ENCODE results near the gene EFCAB9.

Gene EFCAB9

GRCh38 chr5:172243302-172243701, 49.3 kb downstream of the EFCAB9 start:
- DNase-seq (ENCODE audit: low read depth in 2 of 2) = no peak

- DNase-seq (ENCODE audit: low read depth in 2 of 2) = no peak
Measured at GRCh38 chr5:172245046-172245445, 51.1 kb downstream of the EFCAB9 start.

GRCh38 chr5:172245703-172246125, 51.7 kb downstream of the EFCAB9 start:
- DNase-seq (ENCODE audit: low read depth in 2 of 2) = no peak

DNA sequence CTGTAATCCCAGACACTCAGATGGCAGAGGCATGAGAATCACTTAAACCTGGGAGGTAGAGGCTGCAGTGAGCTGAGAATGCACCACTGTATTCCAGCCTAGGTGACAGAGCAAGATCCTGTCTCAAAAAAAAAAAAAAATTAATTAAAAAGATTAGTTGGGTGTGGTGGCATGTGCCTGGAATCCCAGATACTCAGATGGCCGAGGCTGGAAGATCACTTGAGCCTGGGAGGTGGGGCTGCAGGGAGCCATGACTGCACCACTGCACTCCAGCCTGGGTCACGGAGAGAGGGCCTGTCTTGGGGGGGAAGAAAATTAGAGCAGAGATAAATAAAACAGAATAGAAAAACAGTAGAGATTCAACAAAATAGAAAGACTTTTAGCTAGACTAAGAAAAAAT, 54.7 kb downstream of the EFCAB9 start:
- DNase-seq (ENCODE audit: low read depth in 2 of 2) = no peak

- DNase-seq (ENCODE audit: low read depth in 2 of 2) = no peak
Measured at GRCh38 chr5:172251419-172251818, 57.4 kb downstream of the EFCAB9 start.

GRCh38 chr5:172252501-172252900, 58.5 kb downstream of the EFCAB9 start:
- no peak for DNase-seq (ENCODE audit: low read depth in 2 of 2)
